ENCODE results near the gene SCN1B. TPM values are rescaled to one million over a fixed set of nuclear protein-coding genes. Genes with fewer than 3 reads are reported as not detected.
"Not testable (repeated sequence)": the region's sequence is repeated elsewhere in the genome, so short reads cannot be mapped to it uniquely, and the experiment has no call there.

Gene SCN1B
- total RNA-seq, 1 donor from 2014 or later: 5.2 TPM

DNA sequence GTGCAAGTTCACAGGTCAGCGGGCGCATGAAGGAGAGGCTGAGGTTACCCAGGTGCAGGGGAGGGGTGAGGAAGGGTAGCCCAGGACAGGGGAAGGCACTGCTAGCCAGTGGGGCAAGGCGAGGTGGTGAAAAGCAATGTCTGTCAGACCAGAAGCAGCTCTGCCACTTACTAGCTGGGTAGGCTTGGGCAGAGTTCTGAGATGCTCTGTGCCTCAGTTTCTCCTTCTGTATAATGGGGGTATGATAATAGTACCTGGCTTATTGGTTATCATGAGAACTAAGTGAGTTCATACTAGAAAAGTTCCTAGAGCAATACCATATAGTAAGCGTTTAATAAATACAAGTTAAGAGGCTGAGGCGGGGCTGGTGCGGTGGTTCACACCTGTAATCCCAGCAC is 14.3 kb upstream of the SCN1B start:
- no peak for DNase-seq (ENCODE audit: low read depth in 2 of 2)

DNA sequence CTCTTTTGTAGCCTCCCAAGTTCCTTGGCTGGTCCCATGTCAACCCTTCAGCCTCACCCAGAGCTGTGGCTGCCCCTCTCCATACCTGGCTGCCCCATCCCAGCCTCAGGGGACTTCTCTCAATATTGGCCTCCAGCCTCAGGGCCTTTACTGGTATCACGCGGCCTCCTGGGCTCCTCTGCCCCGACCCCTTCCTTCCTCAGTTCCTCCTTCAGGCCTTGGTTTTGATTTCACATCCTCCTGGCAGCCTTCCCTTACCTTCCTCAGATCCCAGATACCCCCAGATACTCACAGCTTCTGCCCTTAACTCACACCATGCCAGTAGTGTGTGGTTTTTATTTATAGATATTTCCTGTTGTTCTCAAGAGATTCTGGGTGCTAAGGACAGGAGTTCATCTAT is 12.8 kb upstream of the SCN1B start:
- no peak for DNase-seq (ENCODE audit: low read depth in 2 of 2)

GRCh38 chr19:35018379-35018778 is 11.9 kb upstream of the SCN1B start:
- no peak for DNase-seq (ENCODE audit: low read depth in 2 of 2)

DNA sequence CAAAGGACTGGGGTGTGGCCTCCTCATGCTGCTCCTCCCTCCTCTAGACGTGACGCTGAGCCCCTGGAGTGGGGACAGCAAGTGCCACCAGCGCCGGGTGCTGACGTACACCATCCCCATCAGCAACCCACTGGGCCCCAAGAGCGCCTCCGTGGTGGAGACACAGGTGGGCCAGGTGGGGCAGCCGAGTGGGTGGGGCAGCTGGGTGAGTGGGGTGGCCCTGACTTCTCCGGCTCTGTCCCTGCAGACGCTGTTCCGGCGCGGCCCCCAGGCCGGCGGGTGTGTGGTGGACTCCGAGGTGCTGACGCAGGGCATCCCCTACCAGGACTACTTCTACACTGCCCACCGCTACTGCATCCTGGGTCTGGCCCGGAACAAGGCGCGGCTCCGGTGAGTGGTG is 11.1 kb upstream of the SCN1B start:
- no peak for DNase-seq (ENCODE audit: low read depth in 2 of 2)

- DNase-seq (ENCODE audit: low read depth in 2 of 2): no peak
Observed at GRCh38 chr19:35021016-35021415, 9.3 kb upstream of the SCN1B start.

DNA sequence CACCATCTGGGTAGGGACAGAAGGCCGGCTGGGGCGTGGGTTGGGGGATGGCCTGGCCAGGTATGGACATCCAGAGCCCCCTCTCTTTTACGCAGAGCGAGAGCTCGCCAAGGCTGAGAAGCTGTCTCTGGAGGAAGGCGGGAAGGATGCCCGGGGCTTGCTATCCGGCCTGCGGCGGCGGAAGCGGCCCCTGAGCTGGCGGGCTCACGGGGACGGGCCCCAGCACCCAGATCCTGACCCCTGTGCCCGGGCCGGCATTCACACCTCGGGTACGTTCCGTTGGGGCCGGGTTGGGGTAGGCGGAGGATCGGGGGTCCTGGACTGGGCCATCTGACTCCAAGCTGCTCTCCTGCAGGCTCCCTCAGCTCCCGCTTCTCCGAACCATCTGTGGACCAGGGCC is 8.7 kb upstream of the SCN1B start:
- DNase-seq (ENCODE audit: low read depth in 2 of 2): no peak

GRCh38 chr19:35022460-35022859 is 7.8 kb upstream of the SCN1B start:
- no peak for DNase-seq (ENCODE audit: low read depth in 2 of 2)

DNA sequence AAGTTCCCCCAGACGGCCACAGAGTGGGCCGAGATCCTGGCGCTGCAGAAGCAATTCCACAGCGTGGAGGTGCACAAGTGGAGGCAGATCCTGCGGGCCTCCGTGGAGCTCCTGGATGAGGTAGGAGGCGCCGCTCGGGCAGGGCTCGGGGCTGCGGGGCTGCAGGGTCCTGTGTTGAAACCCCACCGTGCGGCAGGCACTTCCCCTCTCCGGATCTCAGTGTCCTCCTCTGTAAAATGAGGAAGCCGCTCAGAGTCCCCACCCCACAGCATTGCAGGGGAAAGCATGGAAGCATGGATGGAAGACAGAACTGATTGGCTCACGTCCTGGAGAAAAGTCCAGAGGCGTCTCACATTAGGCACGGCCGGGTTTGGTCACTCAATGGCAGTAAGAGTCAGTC is 6.8 kb upstream of the SCN1B start:
- DNase-seq (ENCODE audit: low read depth in 2 of 2): no peak

GRCh38 chr19:35024095-35024494 is 6.2 kb upstream of the SCN1B start:
- peak in 1 of 2 donors; percentile 36 for DNase-seq (ENCODE audit: low read depth in 2 of 2)

- no peak for DNase-seq (ENCODE audit: low read depth in 2 of 2)
Observed at GRCh38 chr19:35025969-35026368, 4.3 kb upstream of the SCN1B start.

DNA sequence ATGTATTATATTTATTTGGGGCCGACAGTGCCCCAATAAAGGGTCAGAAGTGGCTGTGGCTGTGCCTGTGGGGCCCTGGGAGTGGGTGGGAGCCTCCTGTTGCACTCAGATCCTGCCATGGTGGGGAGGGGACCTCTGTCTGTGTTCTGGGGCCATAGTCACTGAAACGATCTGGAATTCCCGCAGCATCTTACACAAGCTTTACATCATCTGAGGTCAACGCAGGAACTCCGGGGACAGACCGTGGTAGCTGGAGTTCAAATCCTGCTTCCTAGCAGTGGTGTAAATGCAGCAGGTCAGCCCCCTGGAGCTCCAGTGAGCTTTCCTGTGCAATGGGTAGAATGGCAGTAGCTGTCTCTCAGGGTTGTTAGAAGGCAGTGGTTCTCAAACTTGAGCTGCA is 3.9 kb upstream of the SCN1B start:
- no peak for DNase-seq (ENCODE audit: low read depth in 2 of 2)

DNA sequence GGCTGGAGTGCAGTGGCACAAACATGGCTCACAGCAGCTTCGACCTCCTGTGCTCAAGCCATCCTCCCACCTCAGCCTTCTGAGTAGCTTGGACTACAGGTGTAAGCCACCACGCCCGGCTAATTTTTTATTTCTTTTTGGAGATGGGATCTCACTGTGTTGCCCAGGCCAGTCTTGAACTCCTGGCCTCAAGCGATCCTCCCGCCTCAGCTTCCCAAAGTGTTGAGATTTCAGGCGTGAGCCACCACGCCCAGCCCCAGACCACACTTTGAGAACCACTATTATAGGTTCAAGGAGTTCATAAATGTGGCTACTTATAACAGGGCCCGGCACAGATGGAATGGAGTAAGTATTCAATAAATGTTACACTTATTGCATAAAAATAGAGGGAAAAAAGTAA is 3.3 kb upstream of the SCN1B start:
- no peak for DNase-seq (ENCODE audit: low read depth in 2 of 2)

- no peak for DNase-seq (ENCODE audit: low read depth in 2 of 2)
Observed at GRCh38 chr19:35027851-35028599, 2.2 kb upstream of the SCN1B start.

DNA sequence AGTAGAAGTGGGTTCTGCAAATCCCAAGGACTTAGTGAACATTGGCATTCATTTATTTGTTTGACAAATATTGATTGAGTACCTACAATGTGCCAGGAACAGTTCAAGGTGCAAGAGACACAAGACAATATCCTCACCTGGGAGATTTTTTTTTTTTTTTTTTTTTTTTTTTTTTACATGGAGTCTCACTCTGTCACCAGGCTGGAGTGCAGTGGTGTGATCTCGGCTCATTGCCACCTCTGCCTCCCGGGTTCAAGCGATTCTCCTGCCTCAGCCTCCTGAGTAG is 1.7 kb upstream of the SCN1B start:
- not testable (repeated sequence) for DNase-seq (ENCODE audit: low read depth in 2 of 2)

- DNase-seq (ENCODE audit: low read depth in 2 of 2): not testable (repeated sequence)
Observed at GRCh38 chr19:35029275-35029736, 964 bp upstream of the SCN1B start.

DNA sequence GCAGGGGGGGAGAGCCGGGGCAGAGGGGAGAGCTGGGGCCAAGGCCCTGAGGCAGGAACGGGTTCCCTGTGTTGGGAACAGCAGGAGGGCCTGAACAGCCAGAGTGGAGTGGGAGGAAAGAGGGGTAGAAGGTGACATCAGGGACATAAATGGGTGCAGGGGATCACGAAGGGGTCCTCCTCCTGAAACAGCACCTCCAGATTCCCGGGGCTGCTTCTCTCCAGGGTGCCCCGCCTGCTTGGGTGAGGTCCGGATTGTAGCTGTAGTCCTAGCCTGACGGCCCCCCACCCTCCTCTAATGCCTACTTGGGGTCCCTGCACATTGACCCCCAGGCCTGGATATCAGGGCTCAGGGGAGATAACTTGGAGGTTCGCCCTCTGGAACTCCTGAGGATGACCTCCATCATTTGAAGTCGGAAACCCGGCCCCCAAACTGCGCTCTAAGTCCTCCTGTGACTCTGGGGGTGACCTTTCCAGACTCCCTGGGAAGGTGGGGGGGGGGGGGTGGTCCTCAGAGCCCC is 473 bp upstream of the SCN1B start:
- no peak for DNase-seq (ENCODE audit: low read depth in 2 of 2)

- no peak for DNase-seq (ENCODE audit: low read depth in 2 of 2)
Observed at GRCh38 chr19:35031072-35031881, 1.0 kb downstream of the SCN1B start.

- DNase-seq (ENCODE audit: low read depth in 2 of 2): no peak
Observed at GRCh38 chr19:35032356-35032865, 2.1 kb downstream of the SCN1B start.

GRCh38 chr19:35033067-35034004 is 3.1 kb downstream of the SCN1B start:
- DNase-seq (ENCODE audit: low read depth in 2 of 2): no peak

GRCh38 chr19:35034005-35034502 is 3.8 kb downstream of the SCN1B start:
- no peak for DNase-seq (ENCODE audit: low read depth in 2 of 2)

All from lung microvascular endothelial cell (primary cell).